Measurements from ENCODE around the gene TTC28.
"Not testable (repeated sequence)": the region's sequence is repeated elsewhere in the genome, so short reads cannot be mapped to it uniquely, and the experiment has no call there.

- TF ChIP-seq, protein P1, sequence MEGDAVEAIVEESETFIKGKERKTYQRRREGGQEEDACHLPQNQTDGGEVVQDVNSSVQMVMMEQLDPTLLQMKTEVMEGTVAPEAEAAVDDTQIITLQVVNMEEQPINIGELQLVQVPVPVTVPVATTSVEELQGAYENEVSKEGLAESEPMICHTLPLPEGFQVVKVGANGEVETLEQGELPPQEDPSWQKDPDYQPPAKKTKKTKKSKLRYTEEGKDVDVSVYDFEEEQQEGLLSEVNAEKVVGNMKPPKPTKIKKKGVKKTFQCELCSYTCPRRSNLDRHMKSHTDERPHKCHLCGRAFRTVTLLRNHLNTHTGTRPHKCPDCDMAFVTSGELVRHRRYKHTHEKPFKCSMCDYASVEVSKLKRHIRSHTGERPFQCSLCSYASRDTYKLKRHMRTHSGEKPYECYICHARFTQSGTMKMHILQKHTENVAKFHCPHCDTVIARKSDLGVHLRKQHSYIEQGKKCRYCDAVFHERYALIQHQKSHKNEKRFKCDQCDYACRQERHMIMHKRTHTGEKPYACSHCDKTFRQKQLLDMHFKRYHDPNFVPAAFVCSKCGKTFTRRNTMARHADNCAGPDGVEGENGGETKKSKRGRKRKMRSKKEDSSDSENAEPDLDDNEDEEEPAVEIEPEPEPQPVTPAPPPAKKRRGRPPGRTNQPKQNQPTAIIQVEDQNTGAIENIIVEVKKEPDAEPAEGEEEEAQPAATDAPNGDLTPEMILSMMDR (conservative IDR thresholded peaks at IDR 0.05 in 1 of 2, IDR thresholded peaks at IDR 0.05 in 1 of 2; ENCODE audit: low read depth in 1 of 2, low read length in 2 of 2), result not testable (repeated sequence)
- TF ChIP-seq EZH2 (IDR thresholded peaks at IDR 0.05; ENCODE audit: low read length, missing control alignments), result not testable (repeated sequence)
These were observed 13.6 kb upstream of the TTC28 start for GRCh38 chr22:28693041-28693760.
